ENCODE results near the gene CYP8B1. TPM values are rescaled to one million over a fixed set of nuclear protein-coding genes. Genes with fewer than 3 reads are reported as not detected.
A peak's percentile ranks its signal among the peaks of the same experiment; 100 is the strongest.

The CYP8B1 gene
- total and polyA plus RNA-seq, 2 of the 13 experiments (the other 11 are each of a cell fraction or from before 2014, with no cell fraction given) = 0.58 to 2.0 TPM

- TF ChIP-seq IKZF5 (CRISPR knock-in tag; IDR thresholded peaks at IDR 0.05) = peak; percentile 90
- TF ChIP-seq PITX1 (CRISPR knock-in tag; IDR thresholded peaks at IDR 0.05) = peak; percentile 89
- peak; percentile 23; the same call in 1 of the 2 replicates for TF ChIP-seq NR1H2 (CRISPR knock-in tag; IDR thresholded peaks at IDR 0.05; ENCODE audit: borderline replicate concordance, low read depth)
- peak; percentile 40; the same call in 1 of the 2 replicates for TF ChIP-seq THAP11 (CRISPR knock-in tag; IDR thresholded peaks at IDR 0.05)
- no peak for TF ChIP-seq THAP7 (CRISPR knock-in tag; IDR thresholded peaks at IDR 0.05)
- 0 out of 2 replicates have a peak, but pooled peaks have one; percentile 42 for TF ChIP-seq MXD1 (CRISPR knock-in tag; IDR thresholded peaks at IDR 0.05)
- no peak; the same call in 1 of the 2 replicates for TF ChIP-seq ZNF784 (CRISPR knock-in tag; IDR thresholded peaks at IDR 0.05; ENCODE audit: borderline replicate concordance)
- TF ChIP-seq HMGXB4 (CRISPR knock-in tag; IDR thresholded peaks at IDR 0.05; ENCODE audit: borderline replicate concordance in 1 of 2, low read depth in 1 of 2) = peak in 1 of 2 experiments; percentile 66; a peak in 1 of 4 replicates
- peak; percentile 34; the same call in 1 of the 2 replicates for TF ChIP-seq STAT5B (CRISPR knock-in tag; IDR thresholded peaks at IDR 0.05)
- peak; percentile 43; the same call in 1 of the 2 replicates for TF ChIP-seq ZNF335 (CRISPR knock-in tag; IDR thresholded peaks at IDR 0.05)
- TF ChIP-seq RCOR2 (CRISPR knock-in tag; IDR thresholded peaks at IDR 0.05) = peak; percentile 81; the same call in 1 of the 2 replicates
- TF ChIP-seq ZNF761 (CRISPR knock-in tag; conservative IDR thresholded peaks at IDR 0.05) = no peak
- peak; percentile 50; the same call in 1 of the 2 replicates for TF ChIP-seq ZNF274 (CRISPR knock-in tag; IDR thresholded peaks at IDR 0.05)
- TF ChIP-seq ZNF891 (CRISPR knock-in tag; IDR thresholded peaks at IDR 0.05) = peak; percentile 58
- no peak for TF ChIP-seq GTF3A (CRISPR knock-in tag; conservative IDR thresholded peaks at IDR 0.05)
- TF ChIP-seq NONO (IDR thresholded peaks at IDR 0.05) = no peak
- TF ChIP-seq NONO (CRISPR knock-in tag; conservative IDR thresholded peaks at IDR 0.05) = peak; percentile 69
- 0 out of 2 replicates have a peak, but pooled peaks have one; percentile 16 for TF ChIP-seq REL (CRISPR knock-in tag; conservative IDR thresholded peaks at IDR 0.05)
- peak; percentile 95 for TF ChIP-seq HDAC2 (CRISPR knock-in tag; IDR thresholded peaks at IDR 0.05)
- no peak for TF ChIP-seq HOXA9 (CRISPR knock-in tag; IDR thresholded peaks at IDR 0.05; ENCODE audit: borderline replicate concordance)
- TF ChIP-seq IRX3 (CRISPR knock-in tag; IDR thresholded peaks at IDR 0.05; ENCODE audit: borderline replicate concordance, low read depth) = peak; percentile 55; the same call in 1 of the 2 replicates
- TF ChIP-seq FOXP1 (IDR thresholded peaks at IDR 0.05) = no peak
- peak; percentile 30; the same call in 1 of the 2 replicates for TF ChIP-seq FOXP1 (CRISPR knock-in tag; IDR thresholded peaks at IDR 0.05)
- TF ChIP-seq ZNF224 (CRISPR knock-in tag; IDR thresholded peaks at IDR 0.05) = 0 out of 2 replicates have a peak, but pooled peaks have one; percentile 55
- peak; percentile 73 for TF ChIP-seq PPARG (CRISPR knock-in tag; conservative IDR thresholded peaks at IDR 0.05)
Measured at GRCh38 chr3:42875325-42876151, at the start of gene CYP8B1 (continued).

Data from HepG2 (cell line).